HEK293T (cell line): ENCODE measurements around the gene TBC1D16.

Experiments
- BHLHE40 ChIP-seq: fragments of 450-650 bp; IDR thresholded peaks from 2 replicates; pipeline ENCODE4 v1.6.1; 2016; ENCODE audit warnings: mild to moderate bottlenecking, moderate library complexity, borderline replicate concordance
- CTBP1 ChIP-seq: fragments of 450-650 bp; IDR thresholded peaks from 2 replicates; pipeline ENCODE4 v1.6.1; 2016; ENCODE audit warnings: borderline replicate concordance
- FOXK2 ChIP-seq: fragments of 450-650 bp; IDR thresholded peaks from 2 replicates; pipeline ENCODE4 v1.6.1; 2016; ENCODE audit warnings: mild to moderate bottlenecking
- FOXM1 ChIP-seq: fragments of 450-650 bp; IDR thresholded peaks from 2 replicates; pipeline ENCODE4 v1.6.1; 2017; ENCODE audit warnings: mild to moderate bottlenecking, borderline replicate concordance
- NFRKB ChIP-seq: fragments of 450-650 bp; IDR thresholded peaks from 2 replicates; pipeline ENCODE4 v1.6.1; 2016; ENCODE audit warnings: mild to moderate bottlenecking, moderate library complexity
- SP1 ChIP-seq: fragments of 450-650 bp; IDR thresholded peaks from 2 replicates; pipeline ENCODE4 v1.6.1; 2017
- TF ChIP-seq, protein P1 (sequence below): fragments of 450-650 bp; IDR thresholded peaks from 2 replicates; pipeline ENCODE4 v1.6.1; 2016

DNA sequence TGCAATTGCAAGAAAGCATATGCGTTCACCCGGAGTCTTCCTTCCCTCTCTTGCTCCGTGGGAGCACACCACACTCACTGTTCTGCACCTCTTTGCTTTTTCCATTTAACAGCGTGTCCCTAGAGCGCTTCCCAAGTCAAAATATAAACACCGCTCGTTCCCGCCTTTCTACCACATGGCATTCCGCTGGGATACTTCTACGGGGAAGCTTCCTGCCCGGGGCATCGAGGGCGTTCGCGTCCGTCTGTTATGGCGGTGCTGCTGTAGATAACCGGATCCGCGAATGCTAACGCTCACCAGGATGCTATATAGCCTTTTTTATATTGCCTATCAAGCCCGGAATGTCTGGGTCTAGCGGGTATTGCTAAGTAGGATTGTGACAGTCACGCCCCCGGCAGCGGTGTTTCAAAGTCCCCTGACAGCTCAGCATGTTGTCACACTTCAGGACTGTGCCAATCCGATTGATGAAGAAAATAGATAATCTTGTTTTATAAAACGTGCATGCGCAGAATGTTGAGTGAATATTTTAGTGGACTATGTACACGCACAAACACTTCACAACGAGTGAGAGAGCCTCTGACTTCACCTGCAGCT is 31.8 kb upstream of the TBC1D16 start:
- no peak for TF ChIP-seq SP1
- TF ChIP-seq CTBP1, result no peak
- TF ChIP-seq NFRKB, result no peak
- no peak for TF ChIP-seq BHLHE40
- no peak for TF ChIP-seq FOXM1
- TF ChIP-seq, protein P1, sequence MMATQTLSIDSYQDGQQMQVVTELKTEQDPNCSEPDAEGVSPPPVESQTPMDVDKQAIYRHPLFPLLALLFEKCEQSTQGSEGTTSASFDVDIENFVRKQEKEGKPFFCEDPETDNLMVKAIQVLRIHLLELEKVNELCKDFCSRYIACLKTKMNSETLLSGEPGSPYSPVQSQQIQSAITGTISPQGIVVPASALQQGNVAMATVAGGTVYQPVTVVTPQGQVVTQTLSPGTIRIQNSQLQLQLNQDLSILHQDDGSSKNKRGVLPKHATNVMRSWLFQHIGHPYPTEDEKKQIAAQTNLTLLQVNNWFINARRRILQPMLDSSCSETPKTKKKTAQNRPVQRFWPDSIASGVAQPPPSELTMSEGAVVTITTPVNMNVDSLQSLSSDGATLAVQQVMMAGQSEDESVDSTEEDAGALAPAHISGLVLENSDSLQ, result no peak
- TF ChIP-seq FOXK2, result no peak
